Posterior vena cava (tissue), 2 donors: ENCODE results near the gene LIG1. TPM values are rescaled to one million over a fixed set of nuclear protein-coding genes. Genes with fewer than 3 reads are reported as not detected.

Experiments used
- DNase-seq: peaks from one replicate; pipeline ENCODE4 v3.0.0-alpha.2; 2020; ENCODE audit warnings: low spot score
- intact Hi-C, 2 donors: fragments of 100-400 bp; cut with DNase I; formaldehyde crosslinking; loops; one replicate each; pipeline versions ENCODE4 v1.14.1 to v1.14.2; 2022 to 2023
- total RNA-seq, 2 donors: library from RNA; stranded (reverse); fragmentation: NEBNext Ultra II Directional; extraction: Animal tissue kit (Norgen Biotek cat#: 25700); gene quantifications; one replicate each; pipeline ENCODE4 v1.2.1, GENCODE V29; 2021
- donor health status: DM: yes; HTN: yes; CAD: no.
- donor health status: DM: yes; HTN: yes; CAD: no.

LIG1 gene
- total RNA-seq, 2 donors from 2014 or later: 4.8 to 5.9 TPM

DNA sequence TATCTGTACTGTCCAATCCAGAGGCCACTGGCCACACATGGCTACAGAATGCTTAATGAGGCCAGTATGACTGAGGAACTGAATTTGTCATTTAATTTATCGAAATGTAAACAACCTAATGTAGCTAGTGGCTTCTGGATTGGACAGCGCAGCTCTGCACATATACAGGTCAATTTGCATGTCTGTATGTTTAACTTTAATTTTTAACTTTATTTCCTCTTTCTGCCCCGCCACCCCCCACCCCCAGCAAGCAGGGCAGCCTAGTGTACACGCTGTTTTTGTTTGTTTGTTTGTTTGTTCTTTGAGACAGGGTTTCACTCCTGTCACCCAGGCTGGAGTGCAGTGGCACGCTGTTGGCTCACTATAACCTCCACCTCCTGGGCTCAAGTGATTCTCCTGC lies 15.9 kb upstream of the LIG1 start:
- no peak for DNase-seq
- intact Hi-C loops: no loop called here

DNA sequence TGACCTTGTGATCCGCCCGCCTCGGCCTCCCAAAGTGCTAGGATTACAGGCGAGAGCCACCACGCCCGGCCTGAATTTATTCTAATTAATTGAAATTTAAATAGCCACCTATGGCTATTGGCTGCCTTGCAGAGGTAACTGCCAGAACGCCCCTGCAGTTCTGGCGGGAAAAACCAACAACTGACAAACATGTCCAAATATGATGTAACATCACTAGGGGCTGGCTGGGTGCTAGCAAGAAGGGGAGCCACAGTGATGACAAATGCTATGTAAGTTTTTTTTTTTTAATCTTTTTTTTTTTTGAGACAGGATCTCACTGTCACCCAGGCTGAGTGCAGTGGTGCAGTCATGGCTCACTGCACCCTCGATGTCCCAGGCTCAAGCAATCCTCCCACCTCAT lies 13.2 kb upstream of the LIG1 start:
- no peak for DNase-seq
- intact Hi-C loops: no loop called here

DNA sequence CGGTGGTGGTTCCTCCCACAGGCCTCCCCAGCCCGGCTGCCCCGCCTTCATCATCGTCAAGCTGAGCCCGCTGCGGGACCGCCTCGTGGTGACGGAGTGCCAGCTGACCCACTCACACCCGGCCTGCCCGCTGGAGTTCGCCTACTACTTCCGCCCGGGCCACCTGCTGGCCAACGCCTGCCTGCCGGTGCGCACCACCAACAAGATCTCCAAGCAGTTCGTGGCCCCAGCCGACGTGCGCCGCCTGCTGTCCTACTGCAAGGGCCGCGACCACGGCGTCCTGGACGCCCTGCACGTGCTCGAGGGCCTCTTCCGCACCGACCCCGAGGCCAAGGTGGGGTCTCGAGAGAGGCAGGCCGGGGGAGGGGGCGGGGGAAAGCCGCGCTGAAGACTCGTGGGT lies 12.3 kb upstream of the LIG1 start:
- no peak for DNase-seq
- intact Hi-C loops: no loop called here

DNA sequence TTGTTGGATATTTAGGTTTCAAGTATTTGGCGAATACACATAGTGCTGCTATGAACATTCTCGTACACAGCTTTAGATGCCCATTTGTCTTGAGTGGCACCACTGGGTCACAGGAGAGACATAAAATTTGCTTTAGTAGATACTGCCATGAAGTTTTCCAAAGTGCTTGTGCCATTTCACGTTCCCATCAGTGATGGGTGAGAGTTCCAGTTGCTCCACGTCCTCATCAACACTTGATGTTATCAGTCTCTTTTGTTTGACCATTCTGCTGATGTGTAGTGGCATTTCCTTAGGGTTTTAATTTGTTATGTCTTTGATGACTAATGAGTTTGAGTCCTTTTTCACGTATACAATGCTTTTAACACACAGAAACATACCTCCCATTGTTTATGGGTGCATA lies 11.4 kb upstream of the LIG1 start:
- DNase-seq: no peak
- intact Hi-C loops: no loop called here

DNA sequence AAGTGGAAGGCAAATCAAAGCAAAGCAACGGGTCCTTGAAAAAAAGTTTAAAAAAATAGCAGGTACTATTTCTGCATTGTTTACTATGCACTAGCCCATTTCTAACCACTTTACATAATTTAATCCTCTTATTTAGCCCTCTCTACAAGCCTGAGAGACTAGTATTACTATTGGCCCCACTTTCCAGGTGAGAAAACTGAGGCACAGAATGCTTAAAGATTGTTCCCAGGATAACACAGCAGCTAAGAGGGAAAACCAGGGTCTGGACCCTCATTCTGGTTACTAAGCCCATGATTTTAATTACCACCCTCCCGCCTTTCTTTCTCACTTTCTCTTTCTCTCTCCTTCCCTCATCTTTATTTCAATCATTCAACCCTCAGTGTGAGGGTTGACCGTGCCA lies 6.1 kb upstream of the LIG1 start:
- no peak for DNase-seq
- intact Hi-C loops: no loop called here

DNA sequence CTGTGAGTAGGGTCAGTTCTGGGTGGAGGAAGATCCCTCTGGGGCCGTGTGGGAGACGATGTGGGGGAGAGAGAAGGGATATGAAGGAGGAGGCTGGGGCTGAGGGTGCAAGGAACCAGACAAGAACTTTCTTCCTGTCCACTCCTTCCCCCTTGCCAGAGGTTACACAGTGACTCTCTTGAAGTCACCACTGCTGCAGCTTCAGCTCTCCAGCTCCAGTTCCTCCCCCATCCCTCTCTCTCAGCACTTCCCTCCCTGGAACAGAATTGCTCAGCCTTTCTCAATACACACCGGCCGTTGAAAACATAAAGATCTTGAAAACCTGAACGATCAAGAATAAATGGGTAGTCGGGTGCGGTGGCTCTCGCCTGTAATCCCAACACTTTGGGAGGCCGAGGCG lies 5.4 kb upstream of the LIG1 start:
- intact Hi-C loops: no loop called here
- DNase-seq: no peak

DNA sequence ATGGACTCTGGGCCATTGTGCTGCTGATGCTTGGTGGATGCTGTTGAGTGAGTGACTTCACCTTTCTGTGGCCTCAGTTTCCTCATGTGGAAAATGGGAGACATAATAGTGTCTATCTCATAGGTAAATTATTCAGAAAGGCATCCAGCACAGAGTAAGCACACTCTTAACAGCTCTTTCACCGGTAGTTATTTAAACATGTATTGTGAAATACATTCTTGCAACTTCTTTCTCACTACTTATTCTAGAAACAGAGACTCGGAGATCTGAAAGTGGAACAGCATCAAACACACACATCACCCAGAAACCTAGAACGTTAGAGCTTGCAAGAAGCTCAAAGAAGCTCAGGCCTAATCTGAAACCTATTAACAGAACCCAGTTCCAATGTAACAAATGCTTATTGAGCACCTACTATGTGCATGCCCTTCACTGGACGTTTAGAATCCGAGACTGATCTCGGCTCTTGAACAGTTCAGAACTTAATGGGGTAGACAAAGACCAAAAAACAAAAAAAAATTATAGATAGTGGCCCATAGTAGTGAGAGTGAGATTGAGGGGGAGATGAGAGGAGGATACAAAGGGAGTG lies 4.4 kb upstream of the LIG1 start:
- DNase-seq: no peak
- intact Hi-C loops: no loop called here

DNA sequence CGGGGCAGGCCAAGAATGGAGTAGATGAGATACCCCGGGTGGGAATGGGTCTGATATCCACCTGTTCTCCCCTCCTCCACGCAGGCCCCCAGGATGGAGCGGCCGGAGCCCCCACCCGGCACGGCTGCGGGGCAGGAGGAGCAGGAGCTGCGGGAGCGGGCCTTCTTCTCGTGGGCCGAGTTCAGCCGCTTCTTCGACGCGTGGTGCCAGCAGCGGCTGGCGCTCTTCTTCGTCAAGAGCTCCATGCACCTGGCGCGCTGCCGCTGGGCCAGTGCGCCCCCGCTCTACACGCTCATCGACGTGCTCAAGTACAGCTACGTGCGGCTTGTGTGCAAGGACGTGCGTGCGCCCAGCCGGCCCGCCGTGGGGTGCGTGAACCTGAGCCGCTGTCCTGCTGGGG lies 1.6 kb upstream of the LIG1 start:
- DNase-seq: no peak

DNA sequence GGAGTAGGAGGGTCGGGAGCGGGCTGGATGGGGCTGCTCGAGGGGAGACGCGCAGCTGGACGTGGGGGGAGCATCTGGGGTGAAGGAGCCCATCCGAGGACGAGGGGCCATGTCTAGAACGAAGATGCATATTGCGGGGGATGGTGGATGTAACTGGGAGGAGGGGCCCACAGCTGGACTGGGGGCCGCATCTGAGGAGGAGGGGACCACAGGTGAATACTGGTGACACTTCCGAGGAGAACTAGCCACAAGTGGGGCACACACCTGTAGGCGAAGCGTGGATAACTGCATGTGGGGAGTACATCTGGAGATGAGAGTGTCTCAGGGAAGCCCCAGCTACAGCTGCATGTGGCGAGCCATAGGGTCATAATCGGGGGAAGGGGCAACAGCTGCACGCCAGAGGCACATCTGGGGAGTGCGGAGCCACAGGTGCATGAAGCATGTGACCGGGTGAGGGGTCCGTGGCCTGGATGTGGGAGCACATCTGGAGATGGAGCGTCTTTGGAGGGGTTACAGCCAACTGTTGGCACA lies 738 bp upstream of the LIG1 start:
- intact Hi-C loops: no loop called here
- DNase-seq: no peak

More for the DNA sequence above, 1.6 kb upstream of the LIG1 start:
- intact Hi-C loops: no loop called here

DNA sequence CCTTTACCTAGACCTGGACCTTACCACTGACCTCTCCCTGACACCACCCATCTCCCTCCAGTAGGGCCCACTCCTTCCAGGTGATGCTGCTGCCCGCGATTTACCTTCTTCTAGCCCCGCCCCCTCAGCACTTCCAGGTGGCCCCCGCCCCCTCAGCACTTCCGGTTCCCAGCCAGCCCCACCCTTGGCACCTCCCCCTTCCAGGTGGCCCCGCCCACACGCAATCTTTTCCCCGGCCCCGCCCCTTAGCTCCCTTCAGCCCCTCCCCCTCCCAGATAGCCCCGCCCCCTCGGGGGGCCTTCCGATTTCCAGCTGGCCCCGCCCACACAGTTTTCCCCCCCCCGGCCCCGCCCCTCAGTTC lies 586 bp downstream of the LIG1 start:
- peak; percentile 92 for DNase-seq
- intact Hi-C loops: no loop called here

DNA sequence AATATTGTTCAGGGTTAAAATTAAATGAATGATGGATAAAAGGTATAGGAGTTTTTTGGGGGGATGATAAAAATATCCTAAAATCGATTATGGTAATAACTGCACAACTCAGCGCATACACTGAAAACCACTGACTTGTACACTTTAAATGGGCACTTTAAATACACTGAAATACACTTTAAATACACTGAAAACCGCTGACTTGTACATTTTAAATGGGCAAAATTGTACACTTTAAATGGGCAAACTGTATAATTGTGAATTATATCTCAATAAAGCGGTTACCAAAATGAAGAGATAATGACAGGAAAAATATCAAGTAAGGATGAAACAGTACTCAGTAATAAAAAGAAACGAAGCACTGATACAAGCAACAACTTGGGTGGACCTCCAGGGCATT lies 1.5 kb downstream of the LIG1 start:
- intact Hi-C loops: no loop called here
- no peak for DNase-seq

DNA sequence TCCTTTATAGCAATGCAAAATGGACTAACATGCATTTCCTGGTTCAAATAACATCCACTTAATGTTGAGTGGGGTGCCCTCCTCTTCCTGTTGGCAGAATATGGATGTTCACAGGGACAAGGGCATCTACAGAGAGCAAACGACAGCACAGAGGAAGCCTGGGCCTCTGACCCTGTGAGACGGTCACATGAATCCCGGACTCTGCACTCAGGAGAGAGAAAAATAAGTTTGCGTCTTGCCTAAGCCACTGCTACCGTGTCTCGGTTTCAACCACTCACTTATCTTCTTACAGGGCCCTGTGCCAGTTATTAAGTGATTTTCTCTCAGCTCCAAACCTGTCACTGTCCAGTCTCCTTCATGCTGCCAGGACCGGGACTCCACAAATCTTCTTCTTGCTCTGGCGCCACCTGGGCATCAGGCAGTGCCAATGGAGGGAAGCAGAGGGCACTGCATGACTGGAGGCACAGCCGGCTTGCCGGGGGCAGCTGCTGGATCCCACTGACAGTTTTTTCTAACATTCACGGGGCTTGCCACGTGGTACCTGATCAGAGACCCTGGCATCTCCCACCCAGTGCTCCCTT lies 11.8 kb downstream of the LIG1 start:
- DNase-seq: no peak
- intact Hi-C loops: loop anchor here in 1 of 2 donors (10.0 kb wide), 2 partner anchors 53 to 193 kb away; no protein-coding TSS in a partner anchor

DNA sequence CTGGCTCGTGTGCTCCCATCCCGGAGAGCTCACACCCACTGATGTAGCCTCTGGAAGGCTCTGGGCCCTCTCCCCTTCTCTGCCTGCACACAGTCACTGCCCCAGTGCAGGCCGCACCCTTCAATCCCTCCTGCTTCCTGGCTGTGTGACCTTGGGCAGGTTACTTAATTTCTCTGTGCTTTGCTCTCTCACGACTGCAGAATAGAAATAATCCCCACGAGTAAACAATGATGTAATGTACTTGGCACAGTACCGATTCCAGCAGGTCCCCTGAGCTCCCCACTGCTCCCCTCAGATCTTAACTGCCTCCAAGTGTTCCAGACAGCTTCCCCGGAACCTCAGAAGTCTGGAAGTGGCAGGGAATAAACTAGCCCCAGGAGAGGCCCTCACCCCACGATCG lies 16.1 kb downstream of the LIG1 start:
- no peak for DNase-seq
- intact Hi-C loops: loop anchor here (5.0 to 10.0 kb wide), 3 partner anchors 47 to 189 kb away; no protein-coding TSS in a partner anchor

DNA sequence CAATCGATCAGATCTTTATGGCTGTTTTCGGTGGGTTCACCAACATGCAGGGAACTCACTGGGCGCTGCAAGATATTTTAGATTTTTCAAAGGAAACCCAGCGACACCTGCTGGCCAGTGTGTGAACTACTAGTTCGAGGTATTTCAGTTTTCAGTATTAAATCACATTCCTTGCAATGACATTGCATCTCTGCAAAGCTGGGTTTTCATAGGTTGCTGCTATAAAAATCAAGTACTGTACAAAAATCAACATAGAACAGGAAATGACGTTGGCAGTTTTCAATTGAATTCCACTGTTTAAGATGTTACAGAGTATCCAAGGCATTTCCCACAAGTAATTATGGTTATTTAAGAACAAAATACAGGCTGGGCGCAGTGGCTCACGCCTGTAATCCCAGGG lies 17.6 kb downstream of the LIG1 start:
- no peak for DNase-seq

DNA sequence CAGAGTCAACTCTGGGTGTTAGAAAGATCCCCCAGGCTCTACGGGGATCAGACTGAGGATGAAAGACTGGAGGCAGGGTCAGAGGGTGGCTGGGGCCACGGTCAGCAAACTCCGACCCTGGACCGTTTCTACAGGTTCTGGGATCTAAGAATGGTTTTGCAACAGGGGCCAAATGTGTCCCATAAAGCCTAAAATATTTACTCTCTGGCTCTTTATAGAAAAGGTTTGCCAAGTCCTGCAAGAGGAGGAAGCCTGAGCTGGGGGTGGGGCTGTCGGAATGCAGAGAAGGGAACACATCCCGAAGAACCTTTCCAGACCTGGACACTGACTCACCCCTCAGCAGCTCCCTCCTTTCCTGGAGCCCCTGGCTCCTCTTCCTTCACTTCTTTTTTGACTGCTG lies 20.7 kb downstream of the LIG1 start:
- no peak for DNase-seq
- intact Hi-C loops: no loop called here

More for the DNA sequence above, 17.6 kb downstream of the LIG1 start:
- intact Hi-C loops: loop anchor here (5.0 to 10.0 kb wide), 3 partner anchors 45 to 188 kb away; no protein-coding TSS in a partner anchor

DNA sequence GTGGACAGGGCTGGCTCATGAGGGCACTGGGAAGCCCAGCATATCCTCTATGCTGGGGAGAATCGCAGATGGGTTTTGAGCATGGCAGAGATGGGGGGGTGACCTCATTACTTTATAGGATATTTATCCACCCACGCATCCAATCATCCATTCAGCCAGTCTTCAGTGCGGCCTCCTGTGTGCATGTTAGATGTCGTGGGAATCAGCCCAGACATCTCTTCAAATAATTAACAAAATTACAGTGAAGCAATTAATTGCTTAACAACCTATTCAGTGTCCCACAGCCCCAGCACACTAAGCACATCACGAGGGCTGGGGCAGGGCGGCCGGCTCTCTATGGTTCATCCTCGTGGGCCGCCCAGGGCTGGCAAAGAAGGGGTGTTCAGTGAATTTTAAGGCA lies 21.6 kb downstream of the LIG1 start:
- intact Hi-C loops: no loop called here
- DNase-seq: no peak

DNA sequence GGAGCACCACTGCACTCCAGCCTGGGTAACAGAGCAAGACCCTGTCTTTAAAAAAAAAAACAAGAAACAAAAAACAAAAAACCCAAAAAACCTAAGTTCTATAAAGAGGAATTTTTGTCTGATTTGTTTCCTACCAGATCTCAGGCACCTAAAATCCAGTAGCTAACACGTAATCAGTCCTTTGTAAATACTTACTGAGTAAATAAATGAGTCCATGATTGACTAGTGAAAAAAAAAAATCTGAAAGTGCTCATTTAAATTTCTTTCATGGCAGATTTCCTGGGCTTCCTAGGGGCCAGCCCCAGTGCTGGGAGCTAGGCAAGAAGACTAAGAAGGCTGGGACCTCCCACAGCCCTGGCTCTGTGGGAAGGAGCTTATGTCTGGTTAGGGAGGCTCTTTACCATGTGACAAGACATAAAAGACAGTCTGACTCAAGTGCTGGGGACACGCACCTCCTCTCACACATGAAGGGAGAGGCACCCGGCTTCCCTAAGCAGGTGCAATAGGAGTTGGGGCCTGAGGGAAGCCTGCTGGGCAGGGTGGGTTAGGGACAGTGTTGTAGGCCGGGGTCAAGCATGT lies 22.5 kb downstream of the LIG1 start:
- no peak for DNase-seq
- intact Hi-C loops: no loop called here

DNA sequence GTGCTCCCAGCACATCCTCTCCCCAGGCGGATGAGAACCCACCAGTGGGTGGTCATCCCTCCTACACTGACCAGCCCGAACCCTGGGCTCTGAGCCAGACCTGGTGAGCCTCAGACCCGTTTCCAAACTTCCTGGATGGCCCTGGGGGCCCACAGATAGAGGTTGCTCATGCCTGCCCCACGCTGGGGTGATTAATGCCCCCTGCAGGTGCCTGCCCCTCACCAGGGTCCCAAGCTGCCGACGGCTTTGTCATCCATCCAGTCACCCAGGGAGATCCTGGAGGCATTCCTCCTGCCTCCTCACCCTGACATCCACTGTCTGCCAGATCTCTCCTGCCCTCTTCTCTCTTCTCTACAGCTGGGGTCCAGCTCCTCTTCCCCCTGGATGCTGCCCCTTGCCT lies 31.1 kb downstream of the LIG1 start:
- intact Hi-C loops: loop anchor here in 1 of 2 donors (10.0 kb wide), 1 partner anchor 154 kb away; no protein-coding TSS in a partner anchor
- DNase-seq: no peak

DNA sequence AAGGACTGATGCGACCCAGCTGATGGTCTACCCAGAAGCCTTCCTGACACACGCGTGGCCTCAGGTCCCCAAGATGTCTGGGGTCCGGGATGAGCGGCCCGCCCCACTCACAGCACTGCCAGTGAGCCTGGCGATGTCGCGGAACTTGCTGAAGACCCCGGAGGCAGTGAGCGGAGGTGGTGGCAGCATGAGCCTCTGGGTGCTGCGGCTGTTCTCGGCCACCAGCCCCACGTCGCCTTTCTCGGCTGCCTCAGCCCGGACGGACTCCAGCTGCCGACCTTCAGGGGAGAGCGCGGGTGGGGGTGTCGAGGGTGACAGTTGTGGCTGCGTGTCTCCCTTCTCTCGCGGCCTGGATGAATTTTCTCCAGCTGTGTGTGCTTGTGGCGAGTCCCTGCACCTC lies 32.7 kb downstream of the LIG1 start:
- DNase-seq: no peak

DNA sequence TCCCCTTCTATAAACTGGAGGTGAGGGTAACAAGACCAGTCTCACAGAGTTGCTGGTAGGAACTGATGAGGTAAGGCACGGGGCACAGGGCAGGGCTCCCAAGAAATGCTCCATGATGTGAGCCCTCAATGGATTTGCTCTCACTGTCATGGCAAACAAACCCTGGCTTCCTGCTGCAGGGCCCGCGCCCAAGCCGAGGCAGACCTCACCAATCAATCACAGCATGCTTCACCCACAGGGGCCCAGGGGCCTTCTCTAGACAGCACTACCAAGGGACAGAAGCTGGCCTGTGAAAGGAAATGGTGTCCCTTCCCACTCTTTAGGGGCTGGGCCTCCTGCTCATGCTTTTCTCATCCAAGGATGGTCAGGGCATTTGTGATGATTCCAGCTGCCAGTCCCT lies 33.6 kb downstream of the LIG1 start:
- DNase-seq: no peak
- intact Hi-C loops: loop anchor here in 1 of 2 donors (10.0 kb wide), 1 partner anchor 152 kb away; no protein-coding TSS in a partner anchor

More for the DNA sequence above, 32.7 kb downstream of the LIG1 start:
- intact Hi-C loops: loop anchor here in 1 of 2 donors (10.0 kb wide), 1 partner anchor 153 kb away; no protein-coding TSS in a partner anchor

DNA sequence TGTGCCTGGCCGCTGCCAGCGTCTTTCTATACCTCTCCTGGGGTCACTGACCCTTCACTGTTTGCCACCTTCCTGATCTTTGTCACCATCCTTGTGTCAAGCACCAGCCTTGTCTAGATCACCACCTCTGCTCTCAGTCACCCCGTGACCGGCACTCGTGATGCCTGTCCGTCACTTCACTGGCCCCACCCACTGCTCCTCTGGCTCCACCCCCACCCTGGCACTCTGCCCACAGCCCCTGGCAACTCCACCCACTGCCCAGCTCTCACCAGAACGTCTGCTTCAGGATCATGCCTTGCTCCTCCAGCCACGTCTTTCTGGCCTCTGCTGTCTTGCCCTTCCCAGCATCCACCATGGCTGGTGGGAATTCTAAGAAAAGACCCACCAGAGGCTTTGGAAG lies 34.7 kb downstream of the LIG1 start:
- no peak for DNase-seq
- intact Hi-C loops: loop anchor here in 1 of 2 donors (10.0 kb wide), 1 partner anchor 151 kb away; no protein-coding TSS in a partner anchor
